Activated B cell treated with CpG ODN at 0.5 μM for 24 hours (primary cell): ENCODE measurements around the gene LBR. TPM values are rescaled to one million over a fixed set of nuclear protein-coding genes. Genes with fewer than 3 reads are reported as not detected.

Experiments
- ATAC-seq: fragments of 200-7000 bp; cut with Tn5 transposase; one replicate; pipeline ENCODE4 v1.10.0; 2021; ENCODE audit warnings: low read depth, mild to moderate bottlenecking, moderate library complexity
- CTCF ChIA-PET: fragments of 350-600 bp; sonication (Branson Sonifier 250); formaldehyde crosslinking; loops from one replicate; lab custom pipeline; 2021; ENCODE audit warnings: antibody characterized with exemption; lab: Charles Lee
- POLR2A ChIA-PET: fragments of 350-600 bp; sonication (Branson Sonifier 250); formaldehyde crosslinking; loops from one replicate; lab custom pipeline; 2021; ENCODE audit warnings: antibody characterized with exemption; lab: Charles Lee
- DNase-seq: peaks from one replicate; pipeline ENCODE4 v3.0.0; 2022
- H3K27ac Mint-ChIP-seq: one replicate; pipeline ENCODE4 v1.8.0; 2020; ENCODE audit warnings: mixed read lengths
- H3K27me3 Mint-ChIP-seq: one replicate; pipeline ENCODE4 v1.8.0; 2021; ENCODE audit warnings: mixed read lengths
- H3K36me3 Mint-ChIP-seq: one replicate; pipeline ENCODE4 v1.8.0; 2021; ENCODE audit warnings: low read depth, mixed read lengths
- H3K4me1 Mint-ChIP-seq: one replicate; pipeline ENCODE4 v1.8.0; 2021; ENCODE audit warnings: mixed read lengths
- H3K4me3 Mint-ChIP-seq: one replicate; pipeline ENCODE4 v1.8.0; 2020; ENCODE audit warnings: mild to moderate bottlenecking, mixed read lengths
- H3K9me3 Mint-ChIP-seq: one replicate; pipeline ENCODE4 v1.8.0; 2020; ENCODE audit warnings: mixed read lengths
- CTCF ChIP-seq: fragments of 200-600 bp; IDR thresholded peaks from one replicate; pipeline ENCODE4 v1.8.0; 2022; ENCODE audit warnings: antibody characterized with exemption, mild to moderate bottlenecking
- intact Hi-C: fragments of 100-400 bp; cut with micrococcal nuclease; formaldehyde crosslinking; loops from one replicate; pipeline ENCODE4 v1.15.1; 2024
- total RNA-seq: library from RNA; stranded (reverse); gene quantifications from 2 replicates; pipeline ENCODE4 v1.2.3, GENCODE V29; 2022

Gene LBR
- total RNA-seq, 1 donor from 2014 or later = 113 TPM

DNA sequence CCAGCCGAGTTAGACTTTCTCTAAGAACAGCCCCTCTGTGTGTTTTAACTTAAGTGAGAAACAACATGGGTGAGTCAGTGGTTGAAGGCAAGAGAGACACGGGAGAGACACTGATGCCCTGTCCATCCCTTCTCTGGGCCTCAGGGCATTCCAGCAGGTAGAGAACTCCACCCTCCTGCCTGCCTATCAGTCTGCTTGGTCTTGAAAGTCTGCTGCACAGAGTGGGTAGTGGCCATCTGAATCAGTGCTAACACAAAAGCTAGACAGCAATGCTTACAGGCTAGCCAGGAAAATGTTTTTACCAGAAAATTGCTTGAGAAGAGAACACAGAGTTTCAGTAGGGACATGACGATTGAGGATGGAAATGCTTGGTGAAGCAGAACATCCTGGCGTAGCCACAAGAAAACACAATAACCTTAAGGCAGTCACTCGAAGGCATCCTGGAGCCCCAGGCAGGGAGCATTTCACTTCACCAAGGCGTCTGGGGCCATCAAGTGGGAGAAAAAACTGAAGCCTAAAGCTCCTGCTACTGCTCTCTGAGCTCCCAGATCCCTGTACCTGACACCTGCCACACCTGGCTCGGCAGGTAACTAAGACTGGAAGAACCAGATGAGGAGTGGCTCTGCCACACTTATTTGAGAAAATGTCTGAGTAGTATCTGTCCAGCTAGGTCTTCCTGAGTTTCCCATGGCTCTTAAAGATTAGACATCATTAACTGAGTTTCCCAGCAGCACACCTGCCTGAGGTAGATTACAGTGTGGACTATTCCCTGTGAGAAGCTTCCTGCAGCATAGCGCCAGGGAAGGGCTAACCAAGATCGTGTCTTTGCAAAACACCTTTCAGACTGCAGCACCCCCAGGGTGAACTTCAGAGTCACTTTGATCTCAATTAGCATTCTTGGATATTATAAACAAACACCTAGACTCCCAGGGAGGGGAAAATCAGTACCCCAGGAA lies 18.1 kb upstream of the LBR start:
- DNase-seq = no peak
- no peaks in the 10 kb centered on the region for H3K27me3 Mint-ChIP-seq
- H3K27ac Mint-ChIP-seq = peak overlapping the region; percentile 90
- ATAC-seq = no peak
- no peaks in the 10 kb centered on the region for H3K9me3 Mint-ChIP-seq
- peak overlapping the region; percentile 75 for H3K4me3 Mint-ChIP-seq
- intact Hi-C loops = loop anchor here (1.0 to 10.0 kb wide), 3 partner anchors 18 to 131 kb away; partner anchors contain the start of gene LBR
- no peak for TF ChIP-seq CTCF
- ChIA-PET CTCF (interaction anchor here (0.7 to 2.5 kb wide), 5 partner anchors 15 to 619 kb away, joined by 3 to 21 read pairs (median 3); partner anchors contain the start of gene LBR), POLR2A (interaction anchor here (0.8 to 6.1 kb wide), 8 partner anchors 9 to 616 kb away, joined by 4 to 168 read pairs (median 12); partner anchors contain the start of genes H3-3A, LBR, SDE2 and SRP9)
- peaks cover 52% of the 10 kb centered on the region for H3K4me1 Mint-ChIP-seq
- H3K36me3 Mint-ChIP-seq = no peaks in the 10 kb centered on the region

DNA sequence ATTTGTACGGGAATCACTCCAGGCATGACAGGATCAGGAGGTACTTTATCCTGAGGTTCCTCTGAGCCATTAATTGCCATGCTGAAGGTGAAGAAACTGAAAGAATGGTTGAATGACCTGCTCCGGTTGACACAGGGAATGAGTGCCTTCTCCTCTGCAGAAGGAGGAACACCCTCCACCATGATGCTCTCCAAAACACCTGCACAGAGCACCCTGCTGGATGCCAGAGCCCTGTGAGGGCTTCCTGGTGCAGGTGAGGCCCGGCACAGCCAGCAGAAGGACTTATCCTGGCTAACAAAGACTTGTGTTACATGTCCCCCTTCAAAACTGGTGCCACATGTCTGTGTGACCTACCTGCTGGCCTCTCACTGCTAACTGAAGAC lies 14.3 kb upstream of the LBR start:
- DNase-seq = no peak
- Mint-ChIP-seq H3K27me3 (no peaks in the 10 kb centered on the region), H3K4me1 (peaks cover 64% of the 10 kb centered on the region), H3K27ac (peak overlapping the region; percentile 78), H3K9me3 (no peaks in the 10 kb centered on the region), H3K36me3 (no peaks in the 10 kb centered on the region), H3K4me3 (no peak overlapping the region)
- CTCF ChIA-PET = interaction anchor here (1.1 to 2.7 kb wide), 4 partner anchors 12 to 122 kb away, joined by 3 to 12 read pairs (median 6); no protein-coding TSS in a partner anchor
- ATAC-seq = no peak
- intact Hi-C loops = loop anchor here (10.0 kb wide), 1 partner anchor 127 kb away; no protein-coding TSS in a partner anchor
- TF ChIP-seq CTCF = no peak
- POLR2A ChIA-PET = interaction anchor here (0.6 to 6.1 kb wide), 4 partner anchors 13 to 37 kb away, joined by 3 to 168 read pairs (median 14); partner anchors contain the start of gene LBR

DNA sequence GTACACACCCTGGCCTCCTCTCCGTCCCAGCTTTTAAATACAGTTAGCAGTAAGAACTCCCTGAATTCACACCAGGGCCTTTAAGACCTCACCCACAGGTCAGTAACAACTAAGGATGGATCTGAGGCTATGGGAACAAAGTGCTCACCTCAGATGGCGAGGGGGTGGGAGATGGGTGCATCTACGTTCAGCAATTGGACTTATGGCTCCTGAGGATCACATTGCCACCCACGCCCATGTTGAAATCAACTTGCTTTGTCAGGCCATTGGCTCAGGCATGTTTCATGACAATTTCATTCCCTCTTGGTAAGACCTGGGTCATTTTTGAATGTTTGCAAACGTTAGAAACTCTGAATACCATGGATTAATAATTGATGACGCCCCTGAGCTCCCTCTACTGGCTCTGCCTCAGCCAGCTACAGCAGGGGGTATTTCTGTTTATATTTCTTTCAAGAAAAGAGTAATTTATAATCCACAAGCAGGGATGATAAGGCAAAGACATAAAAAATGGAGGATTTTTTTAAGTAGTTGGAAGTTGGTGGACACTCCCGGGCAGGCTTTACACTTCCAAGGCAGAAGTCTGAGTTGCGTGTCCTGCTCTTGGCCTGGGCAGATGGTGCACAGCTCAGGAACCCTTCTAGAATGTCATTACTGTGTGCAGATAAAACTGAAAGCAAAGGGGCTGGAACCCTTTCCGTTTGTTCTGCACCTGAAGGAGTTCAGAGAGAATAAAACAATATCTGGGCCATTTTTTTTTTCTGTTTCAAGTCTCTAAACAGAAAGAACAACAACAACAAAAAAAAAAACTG lies 13.7 kb upstream of the LBR start:
- no peak for DNase-seq
- ChIA-PET POLR2A (interaction anchor here (0.8 to 6.1 kb wide), 6 partner anchors 9 to 482 kb away, joined by 3 to 168 read pairs (median 4); partner anchors contain the start of genes LBR and PYCR2), CTCF (interaction anchor here (1.1 to 2.7 kb wide), 4 partner anchors 11 to 122 kb away, joined by 3 to 12 read pairs (median 6); no protein-coding TSS in a partner anchor)
- intact Hi-C loops = loop anchor here (1.0 to 10.0 kb wide), 3 partner anchors 13 to 127 kb away; partner anchors contain the start of gene LBR
- no peak for ATAC-seq
- Mint-ChIP-seq H3K4me3 (peak overlapping the region; percentile 25), H3K4me1 (peaks cover 69% of the 10 kb centered on the region), H3K9me3 (no peaks in the 10 kb centered on the region), H3K36me3 (no peaks in the 10 kb centered on the region), H3K27me3 (no peaks in the 10 kb centered on the region), H3K27ac (peak overlapping the region; percentile 78)
- TF ChIP-seq CTCF = no peak

DNA sequence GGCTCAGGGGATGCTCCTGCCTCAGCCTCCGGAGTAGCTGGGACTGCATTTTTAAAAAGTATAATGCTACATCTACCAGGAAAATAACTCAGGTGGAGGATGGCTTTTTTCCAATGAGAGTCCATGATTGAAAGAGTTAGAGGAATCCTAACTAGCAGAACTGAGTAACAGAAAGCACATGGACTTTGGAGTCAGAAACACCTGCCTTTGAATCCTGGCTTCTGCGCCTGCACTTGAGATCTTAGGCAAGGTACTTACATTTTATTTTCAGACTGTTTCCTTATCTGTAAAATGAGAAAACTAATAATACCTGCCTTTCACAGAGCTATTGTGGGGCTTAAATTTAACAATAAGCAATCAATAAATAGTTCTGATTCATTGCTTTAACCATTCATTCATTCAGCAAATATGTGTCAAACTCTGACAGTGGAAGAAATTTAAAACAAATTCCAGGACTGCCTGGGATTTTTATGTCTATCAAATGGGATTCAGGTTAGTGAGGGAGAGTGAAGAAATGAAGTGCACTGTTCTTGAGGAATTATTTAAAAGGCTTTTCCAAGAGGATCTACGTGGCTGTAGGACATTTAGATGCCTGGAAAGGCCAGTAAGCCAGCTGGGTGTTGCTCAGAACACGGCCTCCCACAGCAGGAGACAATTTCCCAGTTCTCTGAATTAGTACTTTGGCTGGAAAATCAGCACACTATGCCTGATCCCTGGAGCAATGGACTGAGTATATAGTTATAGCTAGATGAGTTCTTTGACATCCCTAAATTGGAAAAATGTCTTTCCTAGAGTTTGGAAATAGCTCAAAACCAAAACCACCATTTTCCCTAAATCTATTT lies 12.8 kb upstream of the LBR start:
- ChIA-PET POLR2A (interaction anchor here (0.9 to 6.1 kb wide), 5 partner anchors 9 to 28 kb away, joined by 3 to 168 read pairs (median 6); partner anchors contain the start of gene LBR), CTCF (interaction anchor here (1.0 to 2.7 kb wide), 4 partner anchors 11 to 121 kb away, joined by 3 to 12 read pairs (median 6); no protein-coding TSS in a partner anchor)
- Mint-ChIP-seq H3K9me3 (no peaks in the 10 kb centered on the region), H3K36me3 (no peaks in the 10 kb centered on the region), H3K27ac (no peak overlapping the region), H3K27me3 (no peaks in the 10 kb centered on the region), H3K4me3 (no peak overlapping the region), H3K4me1 (peaks cover 71% of the 10 kb centered on the region)
- DNase-seq = no peak
- intact Hi-C loops = loop anchor here (1.0 to 10.0 kb wide), 3 partner anchors 12 to 126 kb away; partner anchors contain the start of gene LBR
- TF ChIP-seq CTCF = no peak
- ATAC-seq = no peak
